ENCODE data around the gene DNHD1.

The DNHD1 gene

DNA sequence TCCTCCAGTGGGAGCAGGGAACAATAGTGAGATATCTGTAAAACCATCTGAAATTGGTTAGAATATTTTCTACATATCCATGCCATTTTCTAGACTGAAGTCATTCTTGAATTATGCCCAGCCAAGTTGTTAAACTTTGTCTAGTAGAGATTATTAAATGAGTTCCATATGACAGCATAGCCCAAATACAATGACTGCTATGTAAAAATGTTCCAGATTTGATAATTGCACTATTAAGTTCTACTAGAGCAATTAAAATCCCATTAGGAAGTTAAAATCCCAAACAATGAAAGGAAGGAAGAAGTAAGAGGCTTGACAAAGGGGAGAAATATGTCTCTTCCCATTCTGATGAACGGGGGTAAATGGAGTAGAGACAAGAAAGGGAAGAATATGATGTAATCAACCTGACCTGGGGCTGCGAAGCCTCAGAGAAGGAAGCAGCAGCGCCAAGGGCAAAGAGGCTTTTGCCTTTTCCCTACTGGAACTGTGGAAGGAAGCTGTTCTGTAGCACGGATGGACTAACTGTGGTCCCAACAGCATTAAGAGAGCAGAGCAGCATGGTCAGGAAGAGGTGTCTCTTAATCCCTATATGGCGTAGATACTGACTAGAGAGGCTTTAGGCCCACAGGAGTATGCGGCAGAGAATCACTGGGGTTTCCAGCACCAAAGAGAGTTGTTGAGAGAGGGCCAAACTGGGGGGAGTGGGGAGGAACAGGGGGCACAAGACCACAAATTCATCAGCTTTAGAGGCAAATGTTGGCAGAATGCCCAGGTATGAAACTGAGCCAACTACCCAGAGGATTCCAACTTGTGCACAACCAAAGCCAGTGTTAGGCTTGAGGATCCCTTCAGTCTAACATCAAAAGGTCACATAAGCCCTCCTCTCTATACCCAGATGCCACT is 79.6 kb downstream of the DNHD1 start:
- no peak overlapping the region for H3K9ac ChIP-seq
- 0 out of 22 replicates have a peak, but pooled peaks of 1 of the 11 experiments have one; percentile 16 for TF ChIP-seq Cebpa-rat (IDR thresholded peaks at IDR 0.05)
- no peak overlapping the region for H3K4me3 ChIP-seq
- no peak overlapping the region for H3K27ac ChIP-seq
- H3K27me3 ChIP-seq = no peaks in the 10 kb centered on the region
- H3K4me1 ChIP-seq = peaks cover 5 to 15% (median 9%) of the 10 kb centered on the region in 10 experiments; a peak in 17 of 20 replicates
- H3K36me3 ChIP-seq = peaks cover 16 to 43% (median 33%) of the 10 kb centered on the region in 11 experiments
- peaks cover 0 to 14% (median 3%) of the 10 kb centered on the region in 11 experiments; a peak in 16 of 22 replicates for H3K9me3 ChIP-seq (replicated peaks in 1 of 11)
- H3K4me2 ChIP-seq = peak overlapping the region in 6 of 11 experiments; percentile 1 to 32 (median 24); a peak in 7 of 22 replicates
- peaks cover 0 to 42% (median 0%) of the 10 kb centered on the region in 11 experiments; a peak in 2 of 22 replicates for H4K20me1 ChIP-seq

DNA sequence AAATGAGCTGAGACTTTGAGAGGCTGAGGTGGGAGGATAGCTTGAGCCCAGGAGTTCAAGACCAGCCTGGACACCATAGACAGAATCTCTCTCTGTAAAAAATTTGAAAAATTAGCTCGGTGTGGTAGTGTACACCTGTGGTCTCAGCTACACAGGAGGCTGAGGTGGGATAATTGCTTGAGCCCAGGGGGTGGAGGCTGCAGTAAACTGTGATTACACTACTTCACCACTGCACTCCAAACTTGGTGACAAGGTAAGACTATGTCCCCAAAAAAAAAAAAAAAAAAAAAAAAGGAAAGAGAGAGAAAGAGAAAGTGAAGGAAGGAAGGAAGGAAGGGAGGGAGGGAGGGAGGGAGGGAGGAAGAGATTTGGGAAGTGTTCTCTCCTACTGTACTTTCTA is 81.1 kb downstream of the DNHD1 start:
- Histone ChIP-seq H3K4me2 (no peak overlapping the region), H4K20me1 (peaks cover 0 to 42% (median 0%) of the 10 kb centered on the region in 11 experiments; a peak in 2 of 22 replicates), H3K4me3 (no peak overlapping the region), H3K4me1 (peaks cover 5 to 15% (median 9%) of the 10 kb centered on the region in 10 experiments; a peak in 17 of 20 replicates), H3K9ac (no peak overlapping the region), H3K9me3 (replicated peaks in 1 of 11) (peaks cover 5 to 20% (median 12%) of the 10 kb centered on the region in 11 experiments; a peak in 21 of 22 replicates), H3K36me3 (peaks cover 14 to 40% (median 34%) of the 10 kb centered on the region in 11 experiments; a peak in 21 of 22 replicates), H3K27ac (no peak overlapping the region), H3K27me3 (no peaks in the 10 kb centered on the region)
- no peak for TF ChIP-seq Cebpa-rat (IDR thresholded peaks at IDR 0.05)

DNA sequence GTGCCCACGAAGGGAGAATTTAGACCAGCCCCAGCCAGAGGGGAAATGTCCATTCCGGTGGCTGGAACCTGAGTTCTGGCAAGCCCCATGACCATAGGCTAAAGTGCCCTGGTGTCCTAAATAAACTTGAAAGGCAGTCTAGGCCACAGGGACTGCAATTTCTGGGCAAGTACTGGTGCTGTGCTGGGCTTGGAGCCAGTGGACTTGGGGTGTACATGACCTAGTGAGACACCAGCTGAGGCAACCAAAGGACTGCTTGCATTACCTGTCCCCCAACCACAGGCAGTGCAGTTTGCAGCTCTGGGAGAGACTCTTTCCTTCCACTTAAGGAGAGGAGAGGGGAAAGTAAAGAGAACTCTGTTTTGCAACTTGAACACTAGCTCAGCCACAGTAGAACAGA is 82.6 kb downstream of the DNHD1 start:
- H3K9me3 ChIP-seq (replicated peaks in 1 of 11) = peaks cover 20 to 36% (median 27%) of the 10 kb centered on the region in 11 experiments
- no peaks in the 10 kb centered on the region for H3K27me3 ChIP-seq
- H3K4me2 ChIP-seq = no peak overlapping the region
- no peak overlapping the region for H3K27ac ChIP-seq
- H3K9ac ChIP-seq = no peak overlapping the region
- peaks cover 0 to 42% (median 0%) of the 10 kb centered on the region in 11 experiments; a peak in 2 of 22 replicates for H4K20me1 ChIP-seq
- peaks cover 5 to 15% (median 9%) of the 10 kb centered on the region in 10 experiments; a peak in 17 of 20 replicates for H3K4me1 ChIP-seq
- no peak overlapping the region for H3K4me3 ChIP-seq
- peaks cover 28 to 50% (median 45%) of the 10 kb centered on the region in 11 experiments for H3K36me3 ChIP-seq
- no peak for TF ChIP-seq Cebpa-rat (IDR thresholded peaks at IDR 0.05)

DNA sequence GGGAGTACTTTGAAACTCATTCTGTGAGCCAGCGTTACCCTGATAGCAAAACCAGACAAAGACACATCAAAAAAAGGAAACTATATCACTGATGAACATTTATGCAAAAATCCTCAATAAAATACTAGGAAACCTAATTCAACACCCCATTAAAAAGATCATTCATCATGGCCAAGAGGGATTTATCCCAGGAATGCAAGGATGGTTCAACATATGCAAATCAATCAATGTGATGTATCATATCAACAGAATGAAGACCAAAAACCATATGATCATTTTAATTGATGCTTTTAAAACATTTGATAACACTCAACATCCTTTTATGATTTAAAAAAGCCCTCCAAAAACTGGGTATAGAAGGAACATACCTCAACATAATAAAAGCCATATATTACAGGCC is 86.5 kb downstream of the DNHD1 start:
- Histone ChIP-seq H3K36me3 (peaks cover 52 to 88% (median 75%) of the 10 kb centered on the region in 11 experiments), H4K20me1 (peaks cover 0 to 27% (median 0%) of the 10 kb centered on the region in 11 experiments; a peak in 3 of 22 replicates), H3K9ac (no peak overlapping the region), H3K4me2 (no peak overlapping the region), H3K9me3 (replicated peaks in 1 of 11) (peaks cover 43 to 61% (median 55%) of the 10 kb centered on the region in 11 experiments), H3K4me3 (no peak overlapping the region), H3K4me1 (no peaks in the 10 kb centered on the region), H3K27me3 (no peaks in the 10 kb centered on the region), H3K27ac (no peak overlapping the region)
- TF ChIP-seq Cebpa-rat (IDR thresholded peaks at IDR 0.05) = no peak

DNA sequence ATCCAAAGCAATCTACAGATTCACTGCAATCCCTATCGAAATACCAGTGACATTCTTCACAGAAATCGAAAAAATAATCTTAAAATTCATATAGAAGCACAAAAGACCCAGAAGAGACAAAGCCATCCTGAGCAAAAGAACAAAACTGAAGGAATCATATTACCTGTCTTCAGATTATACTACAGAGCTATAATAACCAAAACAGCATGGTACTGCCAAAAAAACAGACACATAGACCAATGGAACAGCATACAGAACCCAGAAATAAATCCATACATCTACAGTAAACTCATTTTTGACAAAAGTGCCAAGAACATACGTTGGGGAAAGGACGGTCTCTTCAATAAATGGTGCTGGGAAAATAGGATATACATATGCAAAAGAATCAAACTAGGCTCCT is 87.4 kb downstream of the DNHD1 start:
- no peak for TF ChIP-seq Cebpa-rat (IDR thresholded peaks at IDR 0.05)
- peaks cover 0 to 27% (median 0%) of the 10 kb centered on the region in 11 experiments; a peak in 3 of 22 replicates for H4K20me1 ChIP-seq
- H3K27ac ChIP-seq = no peak overlapping the region
- H3K4me2 ChIP-seq = no peak overlapping the region
- peaks cover 43 to 61% (median 55%) of the 10 kb centered on the region in 11 experiments for H3K9me3 ChIP-seq (replicated peaks in 1 of 11)
- no peak overlapping the region for H3K9ac ChIP-seq
- H3K36me3 ChIP-seq = peaks cover 52 to 95% (median 74%) of the 10 kb centered on the region in 11 experiments
- H3K4me3 ChIP-seq = no peak overlapping the region
- no peaks in the 10 kb centered on the region for H3K27me3 ChIP-seq
- no peaks in the 10 kb centered on the region for H3K4me1 ChIP-seq

DNA sequence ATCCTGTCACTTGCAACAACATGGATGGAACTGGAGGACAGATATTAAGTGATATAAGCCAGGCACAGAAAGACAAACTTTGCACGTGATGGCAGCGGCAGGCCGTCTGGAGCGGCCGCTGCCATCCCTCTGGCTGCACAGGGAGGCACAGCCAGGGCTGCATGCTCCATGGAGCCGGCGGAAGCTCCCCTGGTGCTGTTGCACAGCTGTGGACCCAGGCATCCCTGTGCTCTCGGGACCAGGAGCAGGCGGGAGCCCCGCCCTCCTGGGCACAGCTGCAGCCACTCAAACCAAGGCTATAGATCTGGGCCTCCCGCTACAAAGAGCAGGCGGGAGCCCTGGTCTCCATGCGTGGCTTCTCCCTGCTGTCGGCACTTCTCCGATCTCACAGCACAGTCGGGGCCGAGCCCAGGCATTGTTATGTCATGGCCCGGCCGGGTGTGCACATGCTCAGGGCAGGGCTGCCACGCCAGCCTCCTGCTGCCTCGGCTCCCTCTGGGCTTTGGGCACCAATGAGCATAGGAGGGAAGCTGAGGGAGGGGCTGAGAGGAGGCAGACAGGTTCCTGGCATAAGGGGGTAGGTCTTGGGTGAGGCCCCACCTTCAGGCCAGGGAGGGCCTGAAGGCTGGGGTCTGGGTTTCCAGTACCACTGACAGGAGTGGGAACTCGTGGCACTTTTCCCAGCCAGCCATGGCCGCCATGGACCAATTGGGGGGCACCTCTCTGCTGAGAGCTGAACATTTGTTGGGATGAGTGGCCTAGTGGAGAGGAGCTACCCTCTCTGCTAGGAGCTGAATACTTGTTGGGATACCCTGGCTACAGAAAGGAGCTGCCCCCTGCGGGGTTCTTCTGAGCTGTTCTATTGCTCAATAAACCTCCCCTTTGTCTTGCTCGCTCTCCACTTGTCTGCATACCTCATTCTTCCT is 89.6 kb downstream of the DNHD1 start:
- Histone ChIP-seq H3K4me1 (no peaks in the 10 kb centered on the region), H3K27me3 (no peaks in the 10 kb centered on the region), H3K27ac (no peak overlapping the region), H3K9me3 (replicated peaks in 1 of 11) (peaks cover 43 to 58% (median 51%) of the 10 kb centered on the region in 11 experiments), H4K20me1 (peaks cover 0 to 20% (median 0%) of the 10 kb centered on the region in 11 experiments; a peak in 3 of 22 replicates), H3K4me2 (no peak overlapping the region), H3K4me3 (no peak overlapping the region), H3K36me3 (peaks cover 46 to 94% (median 66%) of the 10 kb centered on the region in 11 experiments), H3K9ac (no peak overlapping the region)
- no peak for TF ChIP-seq Cebpa-rat (IDR thresholded peaks at IDR 0.05)

DNA sequence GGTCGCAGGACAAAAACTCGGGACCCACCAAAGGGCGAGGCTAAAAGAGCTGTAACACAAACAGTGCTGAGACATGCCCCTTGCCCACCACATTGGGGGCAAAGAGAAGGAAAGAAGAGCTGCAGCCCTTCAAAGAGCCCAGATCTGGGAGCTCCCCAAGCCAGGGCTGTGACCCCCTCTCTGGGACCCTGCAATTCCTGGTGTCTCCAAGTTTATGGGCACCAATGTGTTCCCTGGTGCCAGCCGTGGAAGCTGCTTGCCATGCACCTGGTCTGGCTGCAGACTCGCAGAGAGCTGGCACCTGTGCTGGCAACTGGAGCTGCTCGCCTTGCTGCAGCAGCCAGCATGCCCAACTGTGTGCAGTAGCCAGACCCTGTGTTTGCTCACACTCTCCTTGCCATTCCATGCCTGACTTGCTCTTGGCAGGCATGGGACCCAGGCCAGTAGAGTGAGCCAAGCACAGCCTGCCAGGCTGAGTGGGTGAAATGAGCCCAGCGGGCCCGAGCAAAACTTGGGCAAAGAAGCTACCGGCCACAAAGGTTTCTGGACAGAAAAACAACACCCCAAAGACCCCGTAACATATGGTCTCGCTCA is 90.4 kb downstream of the DNHD1 start:
- H3K4me3 ChIP-seq = no peak overlapping the region

DNA sequence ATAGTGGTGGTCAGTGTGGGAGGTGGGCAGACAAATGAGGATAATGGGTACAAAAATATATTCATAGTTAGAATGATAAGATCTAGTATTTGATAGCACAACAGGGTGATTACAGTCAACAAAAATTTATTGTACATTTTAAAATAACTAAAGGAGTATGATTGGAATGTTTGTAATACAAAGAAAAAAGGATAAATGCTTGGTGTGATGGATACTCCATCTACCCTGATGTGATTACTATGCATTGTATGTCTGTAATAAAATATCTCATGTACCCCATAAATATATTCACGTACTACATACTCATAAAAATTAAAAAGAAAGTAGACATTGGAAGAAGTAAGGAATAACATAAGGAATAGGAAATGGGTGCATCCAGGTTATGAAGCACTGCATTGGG is 90.9 kb downstream of the DNHD1 start:
- no peak overlapping the region for H3K9ac ChIP-seq
- peaks cover 0 to 32% (median 0%) of the 10 kb centered on the region in 11 experiments; a peak in 4 of 22 replicates for H4K20me1 ChIP-seq
- no peak overlapping the region for H3K4me2 ChIP-seq
- no peak overlapping the region for H3K27ac ChIP-seq
- no peaks in the 10 kb centered on the region for H3K27me3 ChIP-seq
- peaks cover 32 to 47% (median 41%) of the 10 kb centered on the region in 11 experiments for H3K9me3 ChIP-seq (replicated peaks in 1 of 11)
- H3K4me3 ChIP-seq = no peak overlapping the region
- H3K4me1 ChIP-seq = no peaks in the 10 kb centered on the region
- peaks cover 59 to 95% (median 71%) of the 10 kb centered on the region in 11 experiments for H3K36me3 ChIP-seq
- no peak for TF ChIP-seq Cebpa-rat (IDR thresholded peaks at IDR 0.05)

More for the DNA sequence above, 90.4 kb downstream of the DNHD1 start:
- no peak overlapping the region for H3K4me2 ChIP-seq
- TF ChIP-seq Cebpa-rat (IDR thresholded peaks at IDR 0.05) = no peak
- H4K20me1 ChIP-seq = peaks cover 0 to 27% (median 0%) of the 10 kb centered on the region in 11 experiments; a peak in 4 of 22 replicates
- H3K27me3 ChIP-seq = no peaks in the 10 kb centered on the region
- H3K9ac ChIP-seq = no peak overlapping the region
- H3K27ac ChIP-seq = no peak overlapping the region
- H3K9me3 ChIP-seq (replicated peaks in 1 of 11) = peaks cover 38 to 50% (median 46%) of the 10 kb centered on the region in 11 experiments
- H3K4me1 ChIP-seq = no peaks in the 10 kb centered on the region
- H3K36me3 ChIP-seq = peaks cover 54 to 94% (median 66%) of the 10 kb centered on the region in 11 experiments

Measured in BLaER1 treated with 17β-estradiol and CSF1 and Interleukin-3, amounts not matched to agents 10 nM and 100 nM (cell line).